ENCODE data around the gene PARD3.

Gene PARD3

GRCh38 chr10:34191406-34191805, 623.7 kb downstream of the PARD3 start:
- DNase-seq, result no peak

GRCh38 chr10:34190580-34190979, 624.5 kb downstream of the PARD3 start:
- no peak for DNase-seq

- DNase-seq, result no peak
Measured at GRCh38 chr10:34189830-34190229, 625.3 kb downstream of the PARD3 start.

GRCh38 chr10:34188221-34188620, 626.9 kb downstream of the PARD3 start:
- DNase-seq, result no peak

- no peak for DNase-seq
Measured at GRCh38 chr10:34187201-34187600, 627.9 kb downstream of the PARD3 start.

GRCh38 chr10:34186745-34187144, 628.4 kb downstream of the PARD3 start:
- DNase-seq, result no peak

- DNase-seq, result no peak
Measured at GRCh38 chr10:34185998-34186397, 629.1 kb downstream of the PARD3 start.

- DNase-seq, result no peak
Measured at GRCh38 chr10:34184939-34185386, 630.1 kb downstream of the PARD3 start.

- no peak for DNase-seq
Measured at GRCh38 chr10:34184397-34184796, 630.7 kb downstream of the PARD3 start.

- DNase-seq, result no peak
Measured at GRCh38 chr10:34183016-34183796, 631.9 kb downstream of the PARD3 start.

GRCh38 chr10:34181553-34182300, 633.4 kb downstream of the PARD3 start:
- DNase-seq, result no peak

- no peak for DNase-seq
Measured at GRCh38 chr10:34180749-34181148, 634.3 kb downstream of the PARD3 start.

- no peak for DNase-seq
Measured at GRCh38 chr10:34179280-34179679, 635.8 kb downstream of the PARD3 start.

- DNase-seq, result no peak
Measured at GRCh38 chr10:34178756-34179155, 636.3 kb downstream of the PARD3 start.

GRCh38 chr10:34178196-34178595, 636.9 kb downstream of the PARD3 start:
- DNase-seq, result no peak

- DNase-seq, result no peak
Measured at GRCh38 chr10:34177445-34177844, 637.7 kb downstream of the PARD3 start.

- no peak for DNase-seq
Measured at GRCh38 chr10:34176351-34176750, 638.7 kb downstream of the PARD3 start.

- no peak for DNase-seq
Measured at GRCh38 chr10:34175121-34175520, 640.0 kb downstream of the PARD3 start.

GRCh38 chr10:34172936-34173533, 642.1 kb downstream of the PARD3 start:
- no peak for DNase-seq

GRCh38 chr10:34171957-34172527, 643.1 kb downstream of the PARD3 start:
- DNase-seq, result no peak

- DNase-seq, result no peak
Measured at GRCh38 chr10:34169677-34170076, 645.4 kb downstream of the PARD3 start.

- no peak for DNase-seq
Measured at GRCh38 chr10:34169131-34169530, 646.0 kb downstream of the PARD3 start.

GRCh38 chr10:34168439-34168838, 646.7 kb downstream of the PARD3 start:
- no peak for DNase-seq

GRCh38 chr10:34166823-34167222, 648.3 kb downstream of the PARD3 start:
- DNase-seq, result no peak

All from NCI-H2029 treated with DMSO at 0.1 percent for 48 hours (cell line).